WTC11 (cell line): ENCODE results near the gene SPRYD3. TPM values are rescaled to one million over a fixed set of nuclear protein-coding genes. Genes with fewer than 3 reads are reported as not detected.

Source experiments
- ATAC-seq: fragments of 200-7000 bp; cut with Tn5 transposase; 2 replicates; pipeline ENCODE4 v1.10.0; 2021; ENCODE audit warnings: mild to moderate bottlenecking, moderate library complexity
- CTCF ChIA-PET: fragments of 300-600 bp; sonication (Branson Sonifier 250); formaldehyde crosslinking; loops from one replicate; lab custom pipeline; 2021; ENCODE audit warnings: antibody characterized with exemption; lab: Charles Lee
- POLR2A ChIA-PET: fragments of 350-600 bp; sonication (Branson Sonifier 250); formaldehyde crosslinking; loops from one replicate; lab custom pipeline; 2021; ENCODE audit warnings: antibody characterized with exemption; lab: Charles Lee
- DNase-seq: peaks from one replicate; pipeline ENCODE4 v3.0.0; 2021; ENCODE audit warnings: low spot score
- H3K27ac Mint-ChIP-seq: 2 replicates; pipeline ENCODE4 v1.8.0; 2021; ENCODE audit warnings: mixed read lengths
- H3K27me3 Mint-ChIP-seq: 2 replicates; pipeline ENCODE4 v1.8.0; 2021; ENCODE audit warnings: low read depth, mild to moderate bottlenecking, moderate library complexity, mixed read lengths
- H3K36me3 Mint-ChIP-seq: 2 replicates; pipeline ENCODE4 v1.8.0; 2021; ENCODE audit warnings: mixed read lengths
- H3K4me1 Mint-ChIP-seq: 2 replicates; pipeline ENCODE4 v1.8.0; 2022; ENCODE audit warnings: mixed read lengths
- H3K4me3 Mint-ChIP-seq: 2 replicates; pipeline ENCODE4 v1.8.0; 2021; ENCODE audit warnings: mild to moderate bottlenecking, moderate library complexity, mixed read lengths
- H3K9me3 Mint-ChIP-seq: 2 replicates; pipeline ENCODE4 v1.8.0; 2021; ENCODE audit warnings: mixed read lengths
- CBFB ChIP-seq: sonication (generic); formaldehyde crosslinking; IDR thresholded peaks from 2 replicates; pipeline ENCODE4 v1.8.1; 2022; ENCODE audit warnings: mild to moderate bottlenecking, low read depth, missing genetic modification reagents
- ELF4 ChIP-seq: sonication (generic); formaldehyde crosslinking; IDR thresholded peaks from 2 replicates; pipeline ENCODE4 v1.8.1; 2022; ENCODE audit warnings: low read depth, mild to moderate bottlenecking, moderate library complexity, missing genetic modification reagents
- HMGA2 ChIP-seq: fragments of 250-450 bp; sonication (Bioruptor Pico); IDR thresholded peaks from 2 replicates; pipeline ENCODE4 v1.4.0; 2021; ENCODE audit warnings: mild to moderate bottlenecking, moderate library complexity
- SMAD4 ChIP-seq: sonication (generic); formaldehyde crosslinking; IDR thresholded peaks from 2 replicates; pipeline ENCODE4 v1.8.0; 2022; ENCODE audit warnings: mild to moderate bottlenecking, missing genetic modification reagents
- SP1 ChIP-seq: sonication (generic); formaldehyde crosslinking; conservative IDR thresholded peaks from 2 replicates; pipeline ENCODE4 v1.8.1; 2022; ENCODE audit warnings: missing genetic modification reagents
- TEAD1 ChIP-seq: sonication (generic); formaldehyde crosslinking; IDR thresholded peaks from 2 replicates; pipeline ENCODE4 v1.8.0; 2022; ENCODE audit warnings: mild to moderate bottlenecking, missing genetic modification reagents
- TEAD4 ChIP-seq: sonication (generic); formaldehyde crosslinking; IDR thresholded peaks from 2 replicates; pipeline ENCODE4 v1.8.0; 2022; ENCODE audit warnings: mild to moderate bottlenecking, missing genetic modification reagents
- TP53 ChIP-seq: sonication (generic); formaldehyde crosslinking; IDR thresholded peaks from 2 replicates; pipeline ENCODE4 v1.8.1; 2023; ENCODE audit warnings: mild to moderate bottlenecking, missing genetic modification reagents
- ZBTB21 ChIP-seq: sonication (generic); formaldehyde crosslinking; IDR thresholded peaks from 2 replicates; pipeline ENCODE4 v1.8.1; 2023; ENCODE audit warnings: mild to moderate bottlenecking, missing genetic modification reagents, borderline replicate concordance
- ZNF232 ChIP-seq: sonication (generic); formaldehyde crosslinking; IDR thresholded peaks from 2 replicates; pipeline ENCODE4 v1.8.0; 2022; ENCODE audit warnings: mild to moderate bottlenecking, missing genetic modification reagents
- ZNF317 ChIP-seq: sonication (generic); formaldehyde crosslinking; IDR thresholded peaks from 2 replicates; pipeline ENCODE4 v1.8.1; 2023; ENCODE audit warnings: low read depth, mild to moderate bottlenecking, moderate library complexity, missing genetic modification reagents, borderline replicate concordance
- ZNF423 ChIP-seq: fragments of 250-450 bp; sonication (Bioruptor Pico); IDR thresholded peaks from 2 replicates; pipeline ENCODE4 v2.1.2; 2022; ENCODE audit warnings: mild to moderate bottlenecking, moderate library complexity
- ZNF671 ChIP-seq: fragments of 250-450 bp; sonication (Bioruptor Pico); IDR thresholded peaks from 2 replicates; pipeline ENCODE4 v1.8.0; 2021; ENCODE audit warnings: mild to moderate bottlenecking
- total RNA-seq: library from RNA; stranded (reverse); gene quantifications from 3 replicates; pipeline ENCODE4 v1.2.3, GENCODE V29; 2021
- TF ChIP-seq, protein P1 (sequence below): sonication (generic); formaldehyde crosslinking; IDR thresholded peaks from 2 replicates; pipeline ENCODE4 v1.8.0; 2022; ENCODE audit warnings: mild to moderate bottlenecking, missing genetic modification reagents
- TF ChIP-seq, protein P2 (sequence below): fragments of 200-600 bp; IDR thresholded peaks from 2 replicates; pipeline ENCODE4 v1.8.0; 2022; ENCODE audit warnings: antibody characterized with exemption
- TF ChIP-seq, protein P3 (sequence below): sonication (generic); formaldehyde crosslinking; IDR thresholded peaks from 2 replicates; pipeline ENCODE4 v1.8.0; 2023; ENCODE audit warnings: missing genetic modification reagents
- TF ChIP-seq, protein P4 (sequence below): sonication (generic); formaldehyde crosslinking; IDR thresholded peaks from 2 replicates; pipeline ENCODE4 v1.8.0; 2023; ENCODE audit warnings: mild to moderate bottlenecking, missing genetic modification reagents
- TF ChIP-seq, protein P5 (sequence below): sonication (generic); formaldehyde crosslinking; IDR thresholded peaks from 2 replicates; pipeline ENCODE4 v1.8.1; 2023; ENCODE audit warnings: mild to moderate bottlenecking, missing genetic modification reagents, borderline replicate concordance

Gene SPRYD3
- total RNA-seq, 1 experiment from 2014 or later = 11.9 TPM

DNA sequence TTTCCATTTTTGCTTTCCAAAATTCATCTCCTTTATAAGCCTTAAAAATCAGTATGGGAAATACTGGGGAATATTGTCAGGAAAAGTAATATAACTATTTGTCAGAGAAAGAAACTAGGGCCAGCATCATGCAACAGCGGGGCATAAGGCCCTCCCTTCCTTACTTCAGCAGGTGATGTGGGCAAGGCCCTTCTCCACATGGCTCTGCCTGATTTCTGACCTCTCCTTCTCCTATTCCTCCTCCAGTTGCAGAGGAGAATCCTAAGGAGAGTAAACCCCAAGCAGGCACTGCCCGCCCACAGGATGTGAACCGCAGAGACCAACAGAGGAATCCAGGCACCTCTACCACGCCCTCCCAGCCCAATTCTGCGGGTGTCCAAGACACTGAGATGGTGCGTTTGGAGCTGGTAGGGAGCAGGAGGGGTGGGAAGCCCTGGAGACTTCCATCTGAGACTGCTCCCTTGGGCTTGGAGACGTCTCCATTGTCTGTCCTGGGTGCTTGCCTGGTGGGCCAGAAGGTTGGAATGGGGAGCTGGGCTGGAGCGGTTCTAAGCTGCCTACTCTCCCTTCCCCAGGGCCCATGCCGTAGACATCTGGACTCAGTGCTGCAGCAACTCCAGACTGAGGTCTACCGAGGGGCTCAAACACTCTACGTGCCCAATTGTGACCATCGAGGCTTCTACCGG lies 21.4 kb upstream of the SPRYD3 start (continued):
- no peak for TF ChIP-seq CBFB (CRISPR knock-in tag)
- TF ChIP-seq SMAD4 (CRISPR knock-in tag) = no peak
- TF ChIP-seq, all 79 proteins: peak for 0

DNA sequence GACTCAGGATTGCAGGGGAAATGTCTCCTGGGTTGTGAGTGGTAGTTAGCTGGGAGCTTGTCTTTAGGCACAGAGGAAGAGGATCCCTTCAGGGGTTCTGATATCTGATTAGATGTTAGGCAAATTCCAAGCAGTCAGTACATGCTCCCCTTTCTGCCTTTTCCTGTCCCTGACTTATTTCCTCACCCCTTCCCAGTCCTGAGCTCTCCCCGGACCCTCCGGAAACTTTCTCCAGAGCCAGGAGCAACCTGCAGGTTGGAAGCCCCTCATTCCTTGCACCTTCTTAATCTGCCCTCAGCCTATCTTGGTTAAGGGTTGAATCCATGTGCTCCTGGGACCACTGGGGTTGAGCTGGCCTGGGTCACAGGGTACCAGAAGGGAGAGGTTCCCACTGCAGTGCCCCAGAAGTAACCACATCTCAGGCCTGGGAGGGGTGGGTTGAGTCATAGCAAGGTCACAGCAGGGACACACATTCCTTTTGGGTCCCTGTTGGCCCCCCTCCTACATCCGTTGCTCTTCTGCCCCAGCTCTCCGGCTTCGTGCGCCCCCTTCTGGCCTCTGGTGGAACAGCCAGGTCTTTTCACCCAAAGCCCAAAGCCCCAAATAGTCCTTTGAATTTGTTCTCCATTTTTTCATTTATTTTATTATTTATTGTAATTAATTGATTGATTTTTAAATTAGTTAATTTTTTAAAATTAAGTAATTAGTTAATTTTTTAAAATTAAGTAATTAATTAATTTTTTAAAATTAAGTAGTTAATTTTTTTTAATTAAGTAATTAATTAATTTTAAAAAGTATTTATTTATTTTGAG lies 20.1 kb upstream of the SPRYD3 start:
- ChIA-PET CTCF (interaction anchor here (0.6 to 14.6 kb wide), 40 partner anchors 9 to 645 kb away, joined by 3 to 474 read pairs (median 6); partner anchors contain the start of genes AAAS, ESPL1, SP1 and SPRYD3), POLR2A (interaction anchor here (0.6 to 1.3 kb wide), 5 partner anchors 11 to 81 kb away, joined by 3 to 6 read pairs (median 4); partner anchors contain the start of genes CSAD, SPRYD3 and ZNF740)
- DNase-seq = peak; percentile 92
- Mint-ChIP-seq H3K4me3 (peak overlapping the region; percentile 90), H3K27ac (no peak overlapping the region), H3K4me1 (peaks cover 28% of the 10 kb centered on the region), H3K36me3 (no peaks in the 10 kb centered on the region), H3K27me3 (peaks cover 53% of the 10 kb centered on the region), H3K9me3 (no peaks in the 10 kb centered on the region)
- TF ChIP-seq TP53 (CRISPR knock-in tag) (no peak), TEAD4 (CRISPR knock-in tag) (0 out of 2 replicates have a peak, but pooled peaks have one; percentile 22), ZNF423 (CRISPR knock-in tag) (peak; percentile 17; the same call in 1 of the 2 replicates), SP1 (CRISPR knock-in tag) (0 out of 2 replicates have a peak, but pooled peaks have one; percentile 30), ZNF671 (CRISPR knock-in tag) (no peak), HMGA2 (CRISPR knock-in tag) (peak; percentile 100)
- TF ChIP-seq, protein P1, sequence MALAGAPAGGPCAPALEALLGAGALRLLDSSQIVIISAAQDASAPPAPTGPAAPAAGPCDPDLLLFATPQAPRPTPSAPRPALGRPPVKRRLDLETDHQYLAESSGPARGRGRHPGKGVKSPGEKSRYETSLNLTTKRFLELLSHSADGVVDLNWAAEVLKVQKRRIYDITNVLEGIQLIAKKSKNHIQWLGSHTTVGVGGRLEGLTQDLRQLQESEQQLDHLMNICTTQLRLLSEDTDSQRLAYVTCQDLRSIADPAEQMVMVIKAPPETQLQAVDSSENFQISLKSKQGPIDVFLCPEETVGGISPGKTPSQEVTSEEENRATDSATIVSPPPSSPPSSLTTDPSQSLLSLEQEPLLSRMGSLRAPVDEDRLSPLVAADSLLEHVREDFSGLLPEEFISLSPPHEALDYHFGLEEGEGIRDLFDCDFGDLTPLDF (CRISPR knock-in tag) = no peak
- TF ChIP-seq, protein P2, sequence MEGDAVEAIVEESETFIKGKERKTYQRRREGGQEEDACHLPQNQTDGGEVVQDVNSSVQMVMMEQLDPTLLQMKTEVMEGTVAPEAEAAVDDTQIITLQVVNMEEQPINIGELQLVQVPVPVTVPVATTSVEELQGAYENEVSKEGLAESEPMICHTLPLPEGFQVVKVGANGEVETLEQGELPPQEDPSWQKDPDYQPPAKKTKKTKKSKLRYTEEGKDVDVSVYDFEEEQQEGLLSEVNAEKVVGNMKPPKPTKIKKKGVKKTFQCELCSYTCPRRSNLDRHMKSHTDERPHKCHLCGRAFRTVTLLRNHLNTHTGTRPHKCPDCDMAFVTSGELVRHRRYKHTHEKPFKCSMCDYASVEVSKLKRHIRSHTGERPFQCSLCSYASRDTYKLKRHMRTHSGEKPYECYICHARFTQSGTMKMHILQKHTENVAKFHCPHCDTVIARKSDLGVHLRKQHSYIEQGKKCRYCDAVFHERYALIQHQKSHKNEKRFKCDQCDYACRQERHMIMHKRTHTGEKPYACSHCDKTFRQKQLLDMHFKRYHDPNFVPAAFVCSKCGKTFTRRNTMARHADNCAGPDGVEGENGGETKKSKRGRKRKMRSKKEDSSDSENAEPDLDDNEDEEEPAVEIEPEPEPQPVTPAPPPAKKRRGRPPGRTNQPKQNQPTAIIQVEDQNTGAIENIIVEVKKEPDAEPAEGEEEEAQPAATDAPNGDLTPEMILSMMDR = peak; percentile 96
- peak; percentile 16 for ATAC-seq

DNA sequence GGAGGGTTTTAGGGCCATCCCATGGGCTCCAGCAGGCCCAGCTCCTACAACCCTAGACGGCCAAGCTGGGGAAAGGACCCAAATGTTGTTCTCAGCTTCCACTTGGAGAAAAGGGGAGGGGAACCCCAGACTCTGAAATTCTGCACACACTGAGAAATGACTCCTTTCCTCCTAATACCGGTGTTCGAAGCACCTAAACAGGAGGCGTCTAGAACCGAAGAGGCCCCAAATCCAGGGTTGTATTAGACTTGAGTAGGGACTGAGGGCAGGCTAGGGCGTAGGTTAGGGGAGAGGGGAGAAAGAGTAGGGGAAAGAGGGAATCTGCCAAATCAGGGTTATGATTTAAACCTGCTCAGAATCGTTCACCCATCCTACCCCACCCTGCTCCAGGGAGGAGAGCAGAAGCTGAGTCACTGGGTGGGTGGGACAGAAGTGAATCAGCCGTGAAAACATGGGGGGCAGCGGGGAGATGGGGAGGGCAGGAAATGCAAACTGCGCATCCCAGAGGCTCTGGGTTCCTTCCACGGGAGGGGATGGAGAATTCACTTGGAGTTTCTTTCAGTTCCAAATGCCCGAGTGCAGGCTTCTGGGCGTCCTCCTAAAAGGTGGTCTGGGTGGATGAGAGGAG lies 19.3 kb upstream of the SPRYD3 start:
- Mint-ChIP-seq H3K4me3 (peak overlapping the region; percentile 90), H3K36me3 (no peaks in the 10 kb centered on the region), H3K27ac (no peak overlapping the region), H3K9me3 (no peaks in the 10 kb centered on the region), H3K4me1 (peaks cover 36% of the 10 kb centered on the region), H3K27me3 (peaks cover 58% of the 10 kb centered on the region)
- DNase-seq (no peak), ATAC-seq (no peak)
- CTCF ChIA-PET = interaction anchor here (0.7 to 14.6 kb wide), 39 partner anchors 8 to 646 kb away, joined by 3 to 474 read pairs (median 6); partner anchors contain the start of genes AAAS, ESPL1, SP1 and SPRYD3
- POLR2A ChIA-PET = interaction anchor here (0.5 to 1.3 kb wide), 4 partner anchors 10 to 82 kb away, joined by 3 to 6 read pairs (median 4); partner anchors contain the start of genes CSAD and ZNF740
- TF ChIP-seq ZNF232 (CRISPR knock-in tag) (no peak), ZNF317 (no peak), ZBTB21 (CRISPR knock-in tag) (no peak), TEAD1 (CRISPR knock-in tag) (no peak), ELF4 (CRISPR knock-in tag) (no peak)
- TF ChIP-seq, protein P3, sequence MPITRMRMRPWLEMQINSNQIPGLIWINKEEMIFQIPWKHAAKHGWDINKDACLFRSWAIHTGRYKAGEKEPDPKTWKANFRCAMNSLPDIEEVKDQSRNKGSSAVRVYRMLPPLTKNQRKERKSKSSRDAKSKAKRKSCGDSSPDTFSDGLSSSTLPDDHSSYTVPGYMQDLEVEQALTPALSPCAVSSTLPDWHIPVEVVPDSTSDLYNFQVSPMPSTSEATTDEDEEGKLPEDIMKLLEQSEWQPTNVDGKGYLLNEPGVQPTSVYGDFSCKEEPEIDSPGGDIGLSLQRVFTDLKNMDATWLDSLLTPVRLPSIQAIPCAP (CRISPR knock-in tag) = no peak
- TF ChIP-seq, protein P4, sequence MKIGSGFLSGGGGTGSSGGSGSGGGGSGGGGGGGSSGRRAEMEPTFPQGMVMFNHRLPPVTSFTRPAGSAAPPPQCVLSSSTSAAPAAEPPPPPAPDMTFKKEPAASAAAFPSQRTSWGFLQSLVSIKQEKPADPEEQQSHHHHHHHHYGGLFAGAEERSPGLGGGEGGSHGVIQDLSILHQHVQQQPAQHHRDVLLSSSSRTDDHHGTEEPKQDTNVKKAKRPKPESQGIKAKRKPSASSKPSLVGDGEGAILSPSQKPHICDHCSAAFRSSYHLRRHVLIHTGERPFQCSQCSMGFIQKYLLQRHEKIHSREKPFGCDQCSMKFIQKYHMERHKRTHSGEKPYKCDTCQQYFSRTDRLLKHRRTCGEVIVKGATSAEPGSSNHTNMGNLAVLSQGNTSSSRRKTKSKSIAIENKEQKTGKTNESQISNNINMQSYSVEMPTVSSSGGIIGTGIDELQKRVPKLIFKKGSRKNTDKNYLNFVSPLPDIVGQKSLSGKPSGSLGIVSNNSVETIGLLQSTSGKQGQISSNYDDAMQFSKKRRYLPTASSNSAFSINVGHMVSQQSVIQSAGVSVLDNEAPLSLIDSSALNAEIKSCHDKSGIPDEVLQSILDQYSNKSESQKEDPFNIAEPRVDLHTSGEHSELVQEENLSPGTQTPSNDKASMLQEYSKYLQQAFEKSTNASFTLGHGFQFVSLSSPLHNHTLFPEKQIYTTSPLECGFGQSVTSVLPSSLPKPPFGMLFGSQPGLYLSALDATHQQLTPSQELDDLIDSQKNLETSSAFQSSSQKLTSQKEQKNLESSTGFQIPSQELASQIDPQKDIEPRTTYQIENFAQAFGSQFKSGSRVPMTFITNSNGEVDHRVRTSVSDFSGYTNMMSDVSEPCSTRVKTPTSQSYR (CRISPR knock-in tag) = no peak
- TF ChIP-seq, protein P5, sequence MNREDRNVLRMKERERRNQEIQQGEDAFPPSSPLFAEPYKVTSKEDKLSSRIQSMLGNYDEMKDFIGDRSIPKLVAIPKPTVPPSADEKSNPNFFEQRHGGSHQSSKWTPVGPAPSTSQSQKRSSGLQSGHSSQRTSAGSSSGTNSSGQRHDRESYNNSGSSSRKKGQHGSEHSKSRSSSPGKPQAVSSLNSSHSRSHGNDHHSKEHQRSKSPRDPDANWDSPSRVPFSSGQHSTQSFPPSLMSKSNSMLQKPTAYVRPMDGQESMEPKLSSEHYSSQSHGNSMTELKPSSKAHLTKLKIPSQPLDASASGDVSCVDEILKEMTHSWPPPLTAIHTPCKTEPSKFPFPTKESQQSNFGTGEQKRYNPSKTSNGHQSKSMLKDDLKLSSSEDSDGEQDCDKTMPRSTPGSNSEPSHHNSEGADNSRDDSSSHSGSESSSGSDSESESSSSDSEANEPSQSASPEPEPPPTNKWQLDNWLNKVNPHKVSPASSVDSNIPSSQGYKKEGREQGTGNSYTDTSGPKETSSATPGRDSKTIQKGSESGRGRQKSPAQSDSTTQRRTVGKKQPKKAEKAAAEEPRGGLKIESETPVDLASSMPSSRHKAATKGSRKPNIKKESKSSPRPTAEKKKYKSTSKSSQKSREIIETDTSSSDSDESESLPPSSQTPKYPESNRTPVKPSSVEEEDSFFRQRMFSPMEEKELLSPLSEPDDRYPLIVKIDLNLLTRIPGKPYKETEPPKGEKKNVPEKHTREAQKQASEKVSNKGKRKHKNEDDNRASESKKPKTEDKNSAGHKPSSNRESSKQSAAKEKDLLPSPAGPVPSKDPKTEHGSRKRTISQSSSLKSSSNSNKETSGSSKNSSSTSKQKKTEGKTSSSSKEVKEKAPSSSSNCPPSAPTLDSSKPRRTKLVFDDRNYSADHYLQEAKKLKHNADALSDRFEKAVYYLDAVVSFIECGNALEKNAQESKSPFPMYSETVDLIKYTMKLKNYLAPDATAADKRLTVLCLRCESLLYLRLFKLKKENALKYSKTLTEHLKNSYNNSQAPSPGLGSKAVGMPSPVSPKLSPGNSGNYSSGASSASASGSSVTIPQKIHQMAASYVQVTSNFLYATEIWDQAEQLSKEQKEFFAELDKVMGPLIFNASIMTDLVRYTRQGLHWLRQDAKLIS = no peak
